Measurements from ENCODE around the gene TTC21A.
"Not testable (repeated sequence)": the region's sequence is repeated elsewhere in the genome, so short reads cannot be mapped to it uniquely, and the experiment has no call there.

TTC21A gene

DNA sequence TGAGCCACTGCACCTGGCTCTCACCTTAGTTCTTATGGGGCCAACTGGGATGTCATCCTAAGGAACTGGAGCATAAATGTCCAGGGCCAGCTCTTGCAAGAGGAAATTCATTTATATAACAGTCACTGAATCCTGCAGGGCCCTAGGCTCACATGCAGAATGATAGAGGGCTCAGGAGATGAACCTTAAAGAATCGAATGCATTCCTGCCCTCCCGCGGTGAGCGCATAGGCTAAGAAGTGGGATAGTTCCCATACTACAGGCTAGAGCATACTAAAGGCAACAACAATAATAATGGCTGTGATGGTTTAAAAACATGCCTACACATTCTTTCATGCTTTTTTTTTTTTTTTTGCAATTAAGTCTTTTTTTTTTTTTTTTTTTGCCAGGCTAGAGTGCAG, 63.0 kb downstream of the TTC21A start:
- DNase-seq (ENCODE audit: extremely low read depth, low read depth): no peak
- H3K4me3 ChIP-seq (replicated peaks; ENCODE audit: low read depth, low read length): no peak overlapping the region
- TF ChIP-seq, protein P1, sequence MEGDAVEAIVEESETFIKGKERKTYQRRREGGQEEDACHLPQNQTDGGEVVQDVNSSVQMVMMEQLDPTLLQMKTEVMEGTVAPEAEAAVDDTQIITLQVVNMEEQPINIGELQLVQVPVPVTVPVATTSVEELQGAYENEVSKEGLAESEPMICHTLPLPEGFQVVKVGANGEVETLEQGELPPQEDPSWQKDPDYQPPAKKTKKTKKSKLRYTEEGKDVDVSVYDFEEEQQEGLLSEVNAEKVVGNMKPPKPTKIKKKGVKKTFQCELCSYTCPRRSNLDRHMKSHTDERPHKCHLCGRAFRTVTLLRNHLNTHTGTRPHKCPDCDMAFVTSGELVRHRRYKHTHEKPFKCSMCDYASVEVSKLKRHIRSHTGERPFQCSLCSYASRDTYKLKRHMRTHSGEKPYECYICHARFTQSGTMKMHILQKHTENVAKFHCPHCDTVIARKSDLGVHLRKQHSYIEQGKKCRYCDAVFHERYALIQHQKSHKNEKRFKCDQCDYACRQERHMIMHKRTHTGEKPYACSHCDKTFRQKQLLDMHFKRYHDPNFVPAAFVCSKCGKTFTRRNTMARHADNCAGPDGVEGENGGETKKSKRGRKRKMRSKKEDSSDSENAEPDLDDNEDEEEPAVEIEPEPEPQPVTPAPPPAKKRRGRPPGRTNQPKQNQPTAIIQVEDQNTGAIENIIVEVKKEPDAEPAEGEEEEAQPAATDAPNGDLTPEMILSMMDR (IDR thresholded peaks at IDR 0.05; ENCODE audit: low read depth, low read length, missing control alignments): no peak

DNA sequence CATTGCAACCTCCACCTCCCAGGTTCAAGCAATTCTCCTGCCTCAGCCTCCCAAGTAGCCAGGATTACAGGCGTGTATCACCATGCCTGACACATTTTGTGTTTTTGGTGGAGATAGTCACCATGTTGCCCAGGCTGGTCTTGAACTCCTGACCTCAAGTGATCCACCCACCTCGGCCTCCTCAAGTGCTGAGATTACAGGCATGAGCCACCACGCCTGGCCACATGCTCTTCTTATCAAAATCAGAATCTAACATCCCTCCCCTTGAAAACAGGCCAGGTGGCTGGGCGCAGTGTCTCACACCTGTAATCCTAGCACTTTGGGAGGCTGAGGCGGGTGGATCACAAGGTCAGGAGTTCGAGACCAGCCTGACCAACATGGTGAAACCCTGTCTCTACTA, 63.4 kb downstream of the TTC21A start:
- not testable (repeated sequence) for DNase-seq (ENCODE audit: extremely low read depth, low read depth); H3K4me3 ChIP-seq (replicated peaks; ENCODE audit: low read depth, low read length)

DNA sequence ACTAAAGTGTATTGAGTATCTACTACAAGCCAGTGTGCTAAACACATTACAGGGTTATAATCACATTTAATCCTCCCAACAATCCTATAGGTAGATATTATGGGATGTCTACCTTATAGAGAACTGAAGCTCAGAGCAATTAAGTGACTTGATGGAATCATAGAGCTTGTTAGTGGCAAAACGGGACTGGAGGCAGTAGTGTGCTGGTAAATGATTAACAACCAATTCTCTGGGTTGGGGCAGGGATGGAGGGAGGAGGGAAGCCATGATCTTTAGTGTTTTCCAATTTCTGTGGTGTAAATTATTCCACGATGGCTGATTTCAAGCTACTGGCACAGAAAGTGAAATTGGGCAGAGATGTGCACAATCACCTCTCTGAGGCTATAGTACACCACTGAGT, 64.4 kb downstream of the TTC21A start:
- no peak overlapping the region for H3K4me3 ChIP-seq (replicated peaks; ENCODE audit: low read depth, low read length)
- DNase-seq (ENCODE audit: extremely low read depth, low read depth): no peak
- TF ChIP-seq, protein P1 (IDR thresholded peaks at IDR 0.05; ENCODE audit: low read depth, low read length, missing control alignments): no peak

DNA sequence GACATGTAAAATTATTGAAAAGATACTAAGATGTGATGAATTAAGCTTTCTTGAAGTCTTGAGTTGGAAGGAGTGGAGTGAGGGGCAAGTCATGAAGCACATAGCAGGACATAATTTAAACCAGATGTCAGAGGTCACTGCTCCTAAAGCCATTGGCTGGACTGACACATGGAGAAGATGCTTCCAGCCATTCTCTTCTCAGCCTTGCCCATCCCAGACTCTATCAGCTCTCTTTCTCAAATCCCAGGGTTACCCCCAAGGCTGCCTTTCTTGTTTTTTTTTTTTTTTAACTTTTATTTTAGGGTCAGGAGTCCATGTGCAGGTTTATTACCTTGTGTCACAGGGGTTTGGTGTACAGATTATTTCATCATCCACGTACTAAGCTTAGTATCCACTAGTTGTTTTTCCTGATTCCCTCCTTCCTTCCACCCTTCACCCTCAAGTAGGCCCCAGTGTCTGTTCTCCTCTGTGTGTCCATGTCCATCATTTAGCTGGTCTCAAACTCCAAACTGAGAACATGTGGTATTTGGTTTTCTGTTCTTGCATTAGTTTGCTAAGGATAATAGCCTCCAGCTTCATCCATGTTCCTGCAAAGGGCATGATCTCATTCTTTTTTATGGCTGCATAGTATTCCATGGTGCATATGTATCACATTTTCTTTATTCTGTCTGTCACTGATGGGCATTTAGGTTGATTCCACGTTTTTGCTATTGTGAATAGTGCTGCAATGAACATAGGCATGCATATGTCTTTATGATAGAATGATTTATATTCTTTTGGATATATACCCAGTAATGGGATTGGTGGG, 66.0 kb downstream of the TTC21A start:
- no peak for DNase-seq (ENCODE audit: extremely low read depth, low read depth)
- no peak overlapping the region for H3K4me3 ChIP-seq (replicated peaks; ENCODE audit: low read depth, low read length)
- TF ChIP-seq, protein P1 (IDR thresholded peaks at IDR 0.05; ENCODE audit: low read depth, low read length, missing control alignments): no peak

DNA sequence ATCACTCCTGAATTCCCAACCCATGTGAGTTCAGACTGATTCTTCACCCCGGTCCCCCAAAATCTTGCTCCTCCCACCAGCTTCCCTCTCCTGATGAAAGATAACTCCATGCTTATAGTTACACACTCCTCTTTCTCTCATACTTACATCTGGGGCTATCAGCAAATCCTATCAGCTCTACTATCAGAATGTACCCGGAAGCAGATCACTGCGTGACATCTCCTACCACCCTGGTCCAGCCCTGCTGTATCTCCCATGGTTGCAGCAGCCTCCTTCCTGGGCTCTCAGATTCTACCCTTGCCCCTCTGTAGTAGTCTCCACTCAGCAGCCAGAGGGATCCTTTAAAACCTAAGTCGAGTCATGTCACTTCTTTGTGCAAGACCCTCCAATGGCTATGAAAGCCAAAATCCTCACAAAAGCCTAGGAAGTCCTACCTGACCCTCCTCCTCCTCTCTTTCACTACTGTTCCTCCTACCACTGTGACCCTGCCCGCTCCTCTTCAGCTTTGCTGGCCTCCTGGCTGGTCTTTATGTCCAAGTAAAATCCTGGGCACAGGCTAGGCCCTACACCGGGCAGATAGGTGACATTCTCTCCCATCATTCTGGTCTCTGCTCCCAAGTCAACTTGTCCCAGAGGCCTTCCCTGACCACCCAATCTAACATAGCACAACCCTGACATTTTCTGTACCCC, 68.7 kb downstream of the TTC21A start:
- H3K4me3 ChIP-seq (replicated peaks; ENCODE audit: low read depth, low read length): no peak overlapping the region
- TF ChIP-seq, protein P1 (IDR thresholded peaks at IDR 0.05; ENCODE audit: low read depth, low read length, missing control alignments): no peak
- DNase-seq (ENCODE audit: extremely low read depth, low read depth): no peak

DNA sequence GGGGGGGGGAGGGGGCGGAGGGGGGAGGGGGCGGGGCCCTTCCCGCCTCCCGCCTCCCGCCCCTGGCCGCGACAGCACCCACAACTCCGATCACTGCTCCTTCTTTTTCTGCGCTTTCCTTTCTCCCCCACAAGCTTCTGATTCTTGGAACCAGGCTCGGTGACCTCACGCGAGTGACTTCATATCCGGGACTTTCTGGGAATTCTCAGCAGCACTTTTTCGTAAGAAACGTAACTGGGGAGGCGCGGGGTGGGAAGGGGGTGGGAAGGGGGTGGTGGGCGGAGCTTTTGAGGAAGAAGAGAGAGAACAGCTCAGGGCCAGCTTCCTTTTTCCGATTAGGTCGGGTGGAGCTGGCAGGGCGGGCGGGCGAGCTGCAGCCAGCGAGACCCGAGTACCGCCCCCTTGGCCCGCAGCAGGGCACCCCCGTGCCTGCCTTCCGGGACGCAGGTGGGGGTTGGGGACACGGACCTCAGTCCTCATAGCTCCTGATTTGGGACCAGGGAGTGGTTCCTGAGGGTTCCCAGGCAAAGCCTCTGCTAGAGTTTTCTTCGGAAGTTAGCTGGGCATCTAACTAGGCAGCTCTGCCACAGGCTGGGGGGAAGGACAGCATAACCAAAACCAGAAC, 70.3 kb downstream of the TTC21A start:
- peak overlapping the region; percentile 46 for H3K4me3 ChIP-seq (replicated peaks; ENCODE audit: low read depth, low read length)
- TF ChIP-seq, protein P1 (IDR thresholded peaks at IDR 0.05; ENCODE audit: low read depth, low read length, missing control alignments): no peak
- peak; percentile 85 for DNase-seq (ENCODE audit: extremely low read depth, low read depth)

DNA sequence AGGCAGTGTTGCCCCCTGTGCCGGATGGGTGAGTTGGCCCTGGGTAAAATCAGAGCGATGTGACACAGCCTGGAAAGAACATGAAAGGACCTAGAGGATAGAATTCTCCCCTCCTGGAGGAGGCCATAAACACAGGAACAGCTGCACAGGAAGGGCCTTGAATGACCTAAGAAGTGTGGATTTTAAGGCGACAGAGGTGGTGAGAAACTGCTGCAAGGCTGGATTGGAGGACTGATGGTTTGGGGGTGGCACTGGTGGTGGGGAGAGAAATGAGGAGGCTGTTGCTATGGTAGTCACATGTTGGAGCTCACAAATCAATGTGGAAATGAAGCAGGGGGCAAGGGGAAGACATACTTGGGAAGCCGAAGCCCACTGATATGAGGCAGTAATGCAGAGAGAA, 71.1 kb downstream of the TTC21A start:
- TF ChIP-seq, protein P1 (IDR thresholded peaks at IDR 0.05; ENCODE audit: low read depth, low read length, missing control alignments): no peak
- H3K4me3 ChIP-seq (replicated peaks; ENCODE audit: low read depth, low read length): peak overlapping the region; percentile 46
- no peak for DNase-seq (ENCODE audit: extremely low read depth, low read depth)
